Testis (tissue), 2 donors: ENCODE data around the gene TMEM40.
"Not testable (repeated sequence)": the region's sequence is repeated elsewhere in the genome, so short reads cannot be mapped to it uniquely, and the experiment has no call there.

ENCODE experiments used
- POLR2A ChIP-seq: fragments of 450-650 bp; IDR thresholded peaks from one replicate; pipeline ENCODE4 v1.6.1; 2017; ENCODE audit warnings: antibody characterized with exemption, mild to moderate bottlenecking, moderate library complexity
- TF ChIP-seq, protein P1 (sequence below), 3 experiments: fragments of 450-650 bp in 2 of 3; fragments of 200-600 bp in 1 of 3; sonication (generic) in 1 of 3; IDR thresholded peaks; one replicate each; pipeline ENCODE4 v1.5.1; 2016 to 2019; ENCODE audit warnings: antibody characterized with exemption in 3 of 3, mild to moderate bottlenecking in 2 of 3, moderate library complexity in 1 of 3

DNA sequence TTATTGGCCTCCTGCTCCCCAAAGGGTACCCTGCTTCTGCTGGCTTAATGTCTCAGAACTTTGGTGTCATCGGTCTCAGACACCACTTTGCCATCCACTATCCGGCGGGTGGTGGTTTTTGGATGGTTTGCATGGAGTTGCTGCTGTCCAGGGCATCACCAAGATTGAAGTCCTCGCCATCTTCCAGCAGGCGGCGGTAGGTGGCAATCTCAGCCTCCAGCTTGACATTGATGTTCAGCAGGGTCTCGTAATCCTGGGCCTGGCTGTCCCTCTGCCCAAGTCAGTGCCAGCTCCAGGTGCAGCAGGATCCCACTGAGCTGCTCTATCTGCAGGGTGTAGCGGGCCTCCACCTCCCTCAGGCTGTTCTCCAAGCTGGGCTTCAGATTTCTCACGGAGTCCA is 28.3 kb upstream of the TMEM40 start:
- TF ChIP-seq, protein P1, sequence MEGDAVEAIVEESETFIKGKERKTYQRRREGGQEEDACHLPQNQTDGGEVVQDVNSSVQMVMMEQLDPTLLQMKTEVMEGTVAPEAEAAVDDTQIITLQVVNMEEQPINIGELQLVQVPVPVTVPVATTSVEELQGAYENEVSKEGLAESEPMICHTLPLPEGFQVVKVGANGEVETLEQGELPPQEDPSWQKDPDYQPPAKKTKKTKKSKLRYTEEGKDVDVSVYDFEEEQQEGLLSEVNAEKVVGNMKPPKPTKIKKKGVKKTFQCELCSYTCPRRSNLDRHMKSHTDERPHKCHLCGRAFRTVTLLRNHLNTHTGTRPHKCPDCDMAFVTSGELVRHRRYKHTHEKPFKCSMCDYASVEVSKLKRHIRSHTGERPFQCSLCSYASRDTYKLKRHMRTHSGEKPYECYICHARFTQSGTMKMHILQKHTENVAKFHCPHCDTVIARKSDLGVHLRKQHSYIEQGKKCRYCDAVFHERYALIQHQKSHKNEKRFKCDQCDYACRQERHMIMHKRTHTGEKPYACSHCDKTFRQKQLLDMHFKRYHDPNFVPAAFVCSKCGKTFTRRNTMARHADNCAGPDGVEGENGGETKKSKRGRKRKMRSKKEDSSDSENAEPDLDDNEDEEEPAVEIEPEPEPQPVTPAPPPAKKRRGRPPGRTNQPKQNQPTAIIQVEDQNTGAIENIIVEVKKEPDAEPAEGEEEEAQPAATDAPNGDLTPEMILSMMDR (IDR thresholded peaks at IDR 0.05), result peak in 1 of 3 experiments; percentile 33
- TF ChIP-seq POLR2A, result not testable (repeated sequence)
